NCI-H1694 treated with DMSO at 0.1 percent for 48 hours (cell line): ENCODE results near the gene ATP13A2.
A peak's percentile ranks its signal among the peaks of the same experiment; 100 is the strongest.

ENCODE experiments used
- DNase-seq: peaks from one replicate; lab custom pipeline; 2025; lab: John Stamatoyannopoulos, UW

The ATP13A2 gene

DNA sequence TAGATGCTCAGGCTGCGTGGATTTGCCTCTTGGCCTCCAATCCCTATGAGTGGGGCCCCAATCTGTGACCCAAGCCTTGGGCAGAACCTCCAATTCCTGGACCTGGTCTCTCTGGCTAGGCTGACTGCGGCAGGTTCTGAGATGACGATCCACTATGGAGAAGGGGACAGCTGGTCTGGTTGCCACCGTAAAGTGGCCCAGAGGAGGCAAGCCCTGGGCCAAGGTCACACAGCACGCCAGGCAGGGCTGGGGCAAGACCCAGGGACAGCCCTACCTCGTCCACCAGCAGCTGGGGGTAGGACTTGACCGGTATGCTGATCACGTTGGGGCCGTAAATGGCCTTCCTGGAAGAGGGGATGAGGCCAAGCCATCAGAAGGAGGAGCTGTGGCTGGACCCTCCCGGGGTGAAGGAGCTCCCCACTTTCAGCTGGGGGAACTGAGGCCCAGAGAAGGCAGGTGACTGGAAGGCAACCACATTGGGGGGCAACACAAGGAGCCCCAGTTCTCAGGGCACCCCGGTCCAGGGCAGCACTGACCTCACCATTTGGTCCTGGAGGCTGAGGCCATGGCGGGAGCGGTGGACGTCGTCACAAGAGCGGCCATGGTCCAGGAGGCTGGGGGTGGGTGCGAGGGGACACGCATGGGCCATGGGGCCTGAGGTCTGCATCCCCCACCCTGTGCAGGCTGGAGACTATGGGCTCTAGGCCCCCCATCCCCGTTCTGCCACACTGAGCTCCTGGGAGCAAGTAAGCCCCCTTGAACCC lies 9.8 kb downstream of the ATP13A2 start:
- DNase-seq: no peak

DNA sequence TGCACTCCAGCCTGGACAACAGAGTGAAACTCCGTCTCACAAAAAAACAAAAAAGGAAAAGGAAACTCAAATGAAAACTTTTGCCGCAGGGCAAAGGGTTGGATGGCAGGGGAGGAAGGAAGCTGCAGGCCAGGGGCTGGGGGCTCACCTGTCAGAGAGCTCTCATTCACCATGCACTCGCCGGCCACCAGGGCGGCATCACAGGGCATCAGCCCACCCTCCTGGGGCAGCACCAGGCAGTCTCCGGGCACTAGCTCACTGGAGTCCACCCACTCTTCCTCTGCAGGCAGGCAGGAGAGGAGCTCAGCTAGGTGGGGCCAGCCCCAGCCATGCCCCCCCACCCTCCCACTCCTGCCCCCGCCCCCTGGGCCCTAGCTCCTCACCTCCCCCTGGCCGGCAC lies 11.9 kb downstream of the ATP13A2 start:
- DNase-seq: no peak

DNA sequence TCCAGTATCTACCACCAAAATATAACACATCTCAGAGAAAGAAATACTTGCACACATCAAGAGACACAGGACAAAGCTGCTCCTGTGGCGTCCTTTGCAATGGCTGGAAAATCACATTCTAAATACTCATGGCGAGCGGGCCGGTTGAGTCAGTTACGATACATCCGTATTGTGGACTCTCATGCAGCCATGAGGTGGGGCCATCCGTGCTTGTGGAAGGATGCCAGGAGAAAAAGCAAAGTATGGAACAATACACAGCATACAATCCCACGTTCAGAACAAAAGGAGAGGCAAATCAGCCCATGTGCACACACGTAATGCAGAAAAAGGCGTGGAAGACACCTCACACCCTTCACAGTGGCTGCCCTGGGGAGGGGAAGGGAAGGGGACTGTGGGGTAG lies 13.1 kb downstream of the ATP13A2 start:
- DNase-seq: no peak

DNA sequence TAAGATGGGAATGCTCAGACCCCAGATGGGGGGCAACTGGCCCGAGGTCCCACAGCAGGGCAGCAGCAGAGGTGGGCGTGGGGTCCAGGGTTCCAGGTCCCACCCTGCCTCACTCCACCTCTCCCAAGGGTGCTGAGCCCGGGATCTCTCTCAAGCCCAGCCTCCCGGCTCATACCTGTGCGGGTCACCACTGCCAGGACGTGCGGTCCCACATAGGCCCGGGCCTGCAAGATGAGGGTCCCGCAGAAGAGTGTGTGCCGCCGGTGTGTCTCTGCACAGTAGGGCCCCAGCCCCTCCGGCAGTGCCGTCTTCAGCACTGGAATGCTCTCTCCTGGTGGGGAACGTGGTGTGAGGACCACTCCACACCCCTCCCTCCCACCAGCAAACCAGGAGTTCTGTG lies 14.9 kb downstream of the ATP13A2 start:
- no peak for DNase-seq

DNA sequence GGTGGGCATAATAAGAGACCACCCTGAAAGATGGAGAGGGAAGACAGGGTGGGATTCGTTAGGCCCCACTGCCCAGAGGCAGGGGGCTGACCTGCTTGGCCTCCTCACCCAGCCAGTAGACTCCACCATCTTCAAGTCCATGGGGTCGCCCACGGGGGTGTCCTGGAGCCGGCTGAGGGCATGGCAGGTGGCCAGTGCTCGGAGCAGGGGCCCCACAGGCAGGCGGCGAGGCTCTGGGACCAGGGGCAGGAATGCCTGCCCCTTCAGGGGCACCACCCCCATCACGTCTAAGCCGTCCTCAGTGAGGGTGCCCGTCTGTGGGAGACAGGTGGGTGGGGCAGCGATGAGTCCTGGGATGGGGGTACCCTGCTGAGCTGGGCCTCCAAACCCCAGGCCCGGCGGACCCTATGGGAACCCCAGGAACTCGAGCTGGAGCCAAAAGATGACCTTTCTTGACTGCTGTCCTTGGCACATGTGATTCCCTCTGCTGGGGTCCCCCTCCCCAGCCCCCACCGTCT lies 18.1 kb downstream of the ATP13A2 start:
- DNase-seq: no peak

DNA sequence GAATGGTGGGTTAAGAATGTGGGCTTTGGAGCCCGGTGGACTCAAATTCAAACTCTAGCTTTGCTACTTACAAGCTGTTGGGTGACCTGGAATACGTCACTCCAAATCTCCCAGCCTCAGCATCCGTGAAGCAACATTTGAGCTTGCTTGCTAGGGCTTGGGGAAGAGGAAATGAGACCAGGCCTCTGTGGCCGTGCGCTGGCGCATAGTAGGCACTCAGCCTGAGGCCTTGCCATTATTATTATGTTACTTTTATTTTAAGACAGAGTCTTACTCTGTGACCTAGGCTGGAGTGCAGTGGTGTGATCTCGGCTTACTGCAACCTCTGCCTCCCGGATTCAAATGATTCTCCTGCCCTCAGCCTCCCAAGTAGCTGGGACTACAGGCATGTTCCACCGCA lies 19.1 kb downstream of the ATP13A2 start:
- DNase-seq: no peak

DNA sequence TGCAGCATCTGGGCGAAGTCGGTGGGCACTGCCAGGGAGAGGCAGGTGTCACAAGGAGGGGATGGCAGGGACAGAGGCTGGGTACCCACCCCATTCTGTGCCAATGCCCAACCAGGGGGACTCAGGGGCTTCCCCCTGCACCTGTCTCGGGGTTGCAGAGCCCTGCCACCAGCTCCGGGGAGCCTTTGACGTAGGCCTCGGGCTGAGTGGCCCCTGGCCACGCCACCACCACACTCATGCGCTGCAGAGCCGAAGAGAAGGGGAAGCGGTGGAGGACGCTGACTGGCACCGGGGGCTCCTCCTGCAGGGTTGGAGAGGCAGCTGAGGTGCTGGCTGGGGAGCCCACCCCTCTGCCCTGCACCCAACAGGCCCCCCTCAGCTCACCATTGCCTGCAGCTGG lies 19.6 kb downstream of the ATP13A2 start:
- DNase-seq: no peak

DNA sequence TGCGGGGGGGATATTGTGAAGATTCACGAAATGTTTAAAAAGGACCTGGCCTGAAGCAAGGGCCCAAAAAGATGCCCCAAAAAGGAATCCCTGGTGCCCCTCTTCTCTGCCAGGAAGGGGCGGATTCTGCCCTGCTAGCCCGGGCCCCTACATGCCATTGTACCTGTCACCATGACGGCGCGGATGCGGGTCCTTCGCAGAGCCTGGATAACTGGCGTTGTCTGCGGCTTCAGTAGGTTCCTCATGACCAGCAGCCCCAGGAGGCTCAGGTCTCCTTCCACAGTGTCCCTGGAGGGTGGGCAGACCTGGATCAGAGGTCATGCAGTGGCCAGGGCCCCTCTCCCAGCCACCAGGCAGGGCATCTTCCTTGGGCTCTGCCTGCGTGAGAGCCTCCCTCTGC lies 20.2 kb downstream of the ATP13A2 start:
- no peak for DNase-seq

DNA sequence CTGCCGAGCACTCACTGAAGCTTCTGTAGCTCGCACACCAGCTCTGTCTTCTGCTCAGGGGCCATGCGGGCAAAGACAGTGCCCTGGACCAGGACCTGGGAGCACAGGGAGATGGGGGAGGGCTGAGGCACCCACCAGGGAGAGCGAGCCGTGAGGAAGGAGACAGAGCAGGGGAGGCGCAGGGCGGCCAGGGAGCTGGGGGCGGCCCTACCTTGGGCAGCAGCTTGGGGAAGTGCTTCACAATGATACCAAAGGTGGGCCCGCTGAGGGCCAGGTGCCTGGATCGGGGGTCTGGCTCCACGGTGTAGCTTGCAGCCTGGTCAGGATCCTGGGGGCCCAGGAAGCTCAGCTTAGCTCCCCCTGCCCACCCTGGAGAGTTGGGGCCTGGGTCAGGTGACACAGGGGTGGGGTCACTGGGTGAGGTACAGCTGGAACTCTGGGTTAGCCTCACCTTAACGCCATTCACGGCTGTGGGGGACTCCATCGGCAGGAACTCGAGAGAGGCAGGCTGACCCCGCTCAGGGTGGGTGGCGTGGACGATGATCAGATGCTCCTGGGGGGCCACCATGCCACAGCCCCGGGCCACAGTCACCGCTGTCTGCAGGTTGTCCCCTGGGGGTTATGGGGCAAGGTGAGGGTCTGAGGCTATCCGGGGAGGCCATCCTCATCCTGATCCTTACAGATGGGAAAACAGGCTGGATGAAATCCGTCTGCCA lies 21.9 kb downstream of the ATP13A2 start:
- DNase-seq: no peak

DNA sequence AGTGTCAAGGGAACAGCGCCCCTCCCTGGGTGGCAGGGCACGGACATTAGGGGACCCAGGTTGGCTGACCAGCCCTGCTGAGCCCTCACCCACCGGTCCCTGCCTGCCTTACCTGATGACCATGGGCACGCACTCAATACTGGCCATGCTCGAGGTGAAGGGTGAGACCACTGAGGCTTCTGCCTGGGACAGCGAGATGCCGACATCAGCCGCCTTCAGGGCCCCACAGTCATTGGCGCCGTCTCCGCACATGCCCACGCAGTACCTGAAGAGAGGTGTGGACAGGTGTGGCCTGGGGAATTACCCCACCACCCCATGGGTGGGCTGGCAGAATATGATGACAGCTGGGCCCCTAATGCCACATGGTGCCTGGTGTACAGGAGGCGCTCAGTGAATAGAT lies 23.5 kb downstream of the ATP13A2 start:
- no peak for DNase-seq

DNA sequence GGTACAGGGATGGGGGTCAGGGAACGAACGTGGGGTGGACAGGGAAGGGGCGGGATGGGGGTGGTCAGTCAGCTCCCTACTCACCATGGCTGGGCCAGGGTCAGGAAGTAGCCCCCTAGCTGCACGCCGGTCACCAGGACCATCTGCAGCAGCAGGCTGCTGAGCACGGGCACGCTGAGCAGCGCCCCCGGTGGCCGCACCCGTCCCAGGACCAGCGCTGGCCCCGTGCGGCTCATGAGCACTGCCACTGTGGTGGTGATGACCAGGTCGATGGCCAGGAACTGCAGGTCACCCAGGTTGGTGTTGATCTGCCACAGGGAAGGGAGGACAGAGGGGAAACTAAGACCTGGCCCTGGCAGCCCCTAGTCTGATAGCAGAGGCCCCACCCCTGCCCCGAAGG lies 24.8 kb downstream of the ATP13A2 start:
- DNase-seq: no peak

DNA sequence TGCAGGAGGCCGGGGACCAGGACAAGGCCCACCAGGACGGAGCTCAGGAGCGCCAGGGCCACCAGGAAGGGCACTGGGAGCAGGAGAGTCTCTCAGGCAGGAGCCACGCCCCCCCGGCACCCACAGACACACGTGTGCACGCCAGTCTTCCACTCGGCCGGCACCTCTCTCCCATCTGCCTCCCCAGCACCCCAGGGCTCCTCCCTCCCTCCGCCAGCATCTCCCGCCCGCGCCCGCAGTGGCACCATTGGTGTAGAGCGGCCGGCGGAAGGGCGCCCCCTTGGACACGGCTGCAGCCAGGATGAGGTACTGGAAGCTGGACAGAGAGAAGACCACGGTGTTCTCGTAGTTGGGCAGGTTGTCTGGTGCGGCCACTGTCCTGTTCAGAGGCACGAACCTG lies 25.2 kb downstream of the ATP13A2 start:
- no peak for DNase-seq

DNA sequence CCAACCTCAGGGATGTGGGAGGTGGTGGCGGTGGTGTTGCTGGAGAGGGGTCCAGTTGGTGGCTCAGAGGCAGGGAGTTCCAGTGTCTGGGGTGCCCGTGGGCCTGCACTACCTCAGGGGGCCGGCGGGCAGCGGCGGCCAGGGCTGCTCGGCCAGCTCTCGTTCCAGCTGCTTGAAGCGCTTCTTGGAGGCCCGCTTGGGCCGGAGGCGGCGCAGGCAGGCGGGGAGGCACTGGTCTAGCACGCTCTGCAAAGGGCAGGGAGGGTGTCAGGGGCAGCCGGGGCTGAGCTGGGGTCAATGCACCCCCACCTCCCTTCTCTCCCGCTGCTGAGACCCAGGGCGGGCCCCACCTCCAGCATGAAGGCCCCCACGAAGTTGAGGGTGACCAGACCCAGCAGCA lies 25.6 kb downstream of the ATP13A2 start:
- DNase-seq: no peak

DNA sequence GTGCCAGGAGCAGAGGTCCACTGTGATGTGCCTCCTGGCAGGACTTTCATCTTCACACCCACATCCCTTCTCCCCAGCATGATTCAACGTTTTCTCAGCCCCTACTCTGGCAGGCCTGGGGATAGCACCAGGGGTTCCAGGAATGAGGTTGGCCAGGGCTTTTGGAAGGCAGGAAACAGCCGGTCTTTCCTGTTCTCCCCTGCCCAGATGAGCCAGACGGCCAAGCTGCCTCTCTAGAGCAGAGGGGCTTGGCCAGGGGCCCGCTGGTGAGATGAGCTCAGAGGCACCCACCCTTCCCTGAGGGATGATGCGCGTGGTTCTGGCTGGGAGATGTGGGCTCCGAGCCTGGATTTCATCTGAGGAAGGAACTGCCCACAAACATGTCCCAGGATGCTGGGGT lies 27.0 kb downstream of the ATP13A2 start:
- DNase-seq: peak; percentile 37

DNA sequence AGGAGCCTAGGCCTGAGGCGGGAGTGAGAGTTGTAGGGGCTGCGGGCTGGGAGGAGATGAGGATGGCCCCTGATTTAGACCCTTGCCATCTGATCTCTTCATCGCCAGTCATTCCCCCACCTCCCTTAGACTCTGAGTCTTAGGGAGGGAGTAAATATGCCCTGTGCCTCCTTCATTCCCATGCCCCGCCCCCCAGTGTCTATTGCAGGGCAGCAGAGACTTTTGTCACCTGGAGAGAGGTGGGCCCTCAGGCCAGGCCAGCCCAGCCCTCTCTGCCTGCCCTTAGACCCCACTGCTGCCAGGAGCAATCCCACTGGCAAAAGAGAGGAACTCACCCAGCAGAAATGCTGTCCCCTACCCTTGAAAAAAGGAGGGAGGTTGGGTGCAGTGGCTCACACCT lies 28.1 kb downstream of the ATP13A2 start:
- no peak for DNase-seq

DNA sequence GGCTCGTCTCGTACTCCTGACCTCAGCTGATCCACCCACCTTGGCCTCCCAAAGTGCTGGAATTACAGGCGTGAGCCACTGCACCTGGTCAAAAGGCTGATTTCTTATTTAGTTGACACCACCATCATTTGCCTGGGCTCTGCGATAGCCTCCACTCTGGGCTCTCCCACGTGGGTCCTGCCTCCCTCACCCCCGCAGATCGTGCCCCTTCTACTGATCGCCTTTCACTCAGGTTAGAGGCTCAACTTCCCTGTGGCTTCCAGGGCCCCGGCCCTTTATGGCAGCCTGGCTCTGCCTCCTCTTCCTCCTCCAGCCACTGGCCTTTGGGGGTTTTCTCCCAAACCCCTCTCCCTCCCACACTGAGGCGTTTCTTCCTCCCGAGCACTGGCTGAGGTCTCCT lies 28.8 kb downstream of the ATP13A2 start:
- DNase-seq: no peak

DNA sequence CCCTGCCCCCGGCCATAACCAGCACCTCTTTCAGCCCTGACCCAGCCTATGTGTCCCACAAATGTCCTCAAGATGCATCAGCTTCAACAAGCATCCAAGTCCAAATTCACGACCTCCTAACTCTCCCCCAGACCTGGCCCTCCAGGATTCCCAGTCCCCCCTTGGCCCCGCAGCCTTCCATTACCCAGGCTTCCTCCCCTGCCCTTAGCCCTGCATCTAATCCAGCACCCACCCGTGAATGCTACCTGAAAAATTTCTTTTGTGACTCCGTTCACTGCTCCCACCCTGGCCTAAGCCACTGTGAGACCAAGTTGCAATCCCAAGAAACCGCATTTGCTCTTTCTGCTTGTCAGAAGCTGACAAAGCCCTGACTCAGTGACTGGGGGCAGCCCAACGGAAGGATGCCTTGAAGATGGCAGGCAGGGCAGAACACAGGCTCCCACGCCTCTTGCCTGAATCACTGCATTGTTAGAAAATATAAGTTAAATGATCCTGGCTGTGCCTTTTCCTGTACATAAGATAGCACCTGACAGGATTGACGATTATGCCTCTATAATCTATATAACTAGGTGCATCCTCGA lies 30.4 kb downstream of the ATP13A2 start:
- no peak for DNase-seq

DNA sequence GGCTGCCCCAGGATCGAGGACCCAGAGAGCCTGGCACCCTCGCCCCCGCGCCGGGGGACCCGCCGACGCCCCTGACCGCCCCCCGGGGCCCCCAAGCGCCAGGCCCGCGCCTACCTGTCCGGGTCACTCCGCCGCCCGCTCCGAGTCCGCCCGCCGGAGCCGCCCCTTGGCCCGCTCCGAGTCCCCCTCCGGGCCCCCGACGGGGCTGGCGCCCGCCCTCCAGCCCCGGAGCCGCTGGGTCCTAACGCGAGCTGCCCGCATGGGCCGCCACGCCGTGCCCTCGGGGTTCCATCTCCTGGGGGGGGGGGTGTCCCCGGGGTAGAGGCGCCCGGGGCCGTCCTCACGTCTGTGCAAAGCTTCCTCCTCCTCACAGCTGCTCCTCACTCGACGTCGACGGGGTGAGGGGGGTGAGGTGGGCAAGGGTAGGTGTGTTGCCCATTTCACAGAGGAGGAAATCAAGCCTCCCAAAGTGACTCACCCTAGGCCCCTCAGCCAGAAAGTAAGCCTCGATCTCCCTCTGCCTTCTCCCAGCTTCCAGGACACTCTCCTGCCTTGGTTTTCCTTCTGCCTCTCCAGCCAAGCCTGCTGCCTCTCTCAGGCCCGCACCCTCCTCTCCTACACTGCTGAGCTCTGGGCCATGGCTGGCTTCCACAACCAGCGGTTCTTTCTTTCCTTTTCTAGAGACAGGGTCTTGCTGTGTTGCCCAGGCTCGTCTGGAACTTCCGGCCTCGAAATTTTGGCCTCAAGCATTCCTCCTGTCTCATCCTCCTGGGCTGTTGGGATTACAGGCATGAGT lies 31.1 kb downstream of the ATP13A2 start, which contains the start of gene MFAP2:
Gene MFAP2, minus strand, starts transcription at position 148 of the 796 bp plus-strand sequence. CDS start 2,347 bp downstream, outside the sequence.
- DNase-seq: no peak

DNA sequence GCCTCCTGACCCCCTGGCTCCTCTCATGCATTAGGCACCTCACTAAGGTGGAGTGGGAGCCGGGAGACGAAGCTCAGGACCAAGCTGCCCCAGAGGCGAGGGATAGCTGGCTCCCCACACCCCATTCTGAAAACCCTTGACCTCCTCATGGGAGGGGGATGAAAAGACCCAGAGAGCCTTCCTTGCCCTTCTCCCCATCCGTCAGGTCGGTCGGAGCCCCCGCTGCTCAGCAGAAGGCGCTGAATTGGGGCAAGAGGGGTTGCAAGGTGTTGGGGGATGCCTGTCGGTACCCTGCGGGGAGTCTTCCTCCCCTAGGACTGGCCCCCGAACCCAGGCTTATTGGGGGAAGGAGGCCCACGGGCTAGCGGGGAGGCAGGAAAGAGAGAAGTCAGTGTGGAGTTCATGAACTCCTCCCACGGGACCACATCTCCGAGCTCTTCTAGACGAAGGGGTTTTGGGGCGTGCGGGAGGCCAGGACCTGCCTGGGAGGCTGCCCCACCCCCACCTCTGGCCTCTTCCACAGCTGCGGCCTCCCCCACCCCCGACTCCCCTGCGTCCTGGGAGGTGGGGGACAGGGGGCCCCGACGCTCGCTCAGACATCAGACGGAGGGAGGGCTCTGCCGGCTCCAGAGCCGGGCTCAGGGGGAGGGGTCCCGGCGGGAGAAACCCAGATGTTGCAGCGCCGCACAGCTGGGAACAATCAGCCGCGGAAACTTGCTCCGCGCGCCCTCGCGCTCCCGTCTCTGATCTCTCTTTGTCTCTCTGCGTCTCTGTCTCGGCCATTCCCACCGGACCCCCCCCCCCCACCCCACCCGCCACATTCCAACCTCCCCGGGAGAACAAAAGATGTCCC lies 32.0 kb downstream of the ATP13A2 start:
- no peak for DNase-seq

DNA sequence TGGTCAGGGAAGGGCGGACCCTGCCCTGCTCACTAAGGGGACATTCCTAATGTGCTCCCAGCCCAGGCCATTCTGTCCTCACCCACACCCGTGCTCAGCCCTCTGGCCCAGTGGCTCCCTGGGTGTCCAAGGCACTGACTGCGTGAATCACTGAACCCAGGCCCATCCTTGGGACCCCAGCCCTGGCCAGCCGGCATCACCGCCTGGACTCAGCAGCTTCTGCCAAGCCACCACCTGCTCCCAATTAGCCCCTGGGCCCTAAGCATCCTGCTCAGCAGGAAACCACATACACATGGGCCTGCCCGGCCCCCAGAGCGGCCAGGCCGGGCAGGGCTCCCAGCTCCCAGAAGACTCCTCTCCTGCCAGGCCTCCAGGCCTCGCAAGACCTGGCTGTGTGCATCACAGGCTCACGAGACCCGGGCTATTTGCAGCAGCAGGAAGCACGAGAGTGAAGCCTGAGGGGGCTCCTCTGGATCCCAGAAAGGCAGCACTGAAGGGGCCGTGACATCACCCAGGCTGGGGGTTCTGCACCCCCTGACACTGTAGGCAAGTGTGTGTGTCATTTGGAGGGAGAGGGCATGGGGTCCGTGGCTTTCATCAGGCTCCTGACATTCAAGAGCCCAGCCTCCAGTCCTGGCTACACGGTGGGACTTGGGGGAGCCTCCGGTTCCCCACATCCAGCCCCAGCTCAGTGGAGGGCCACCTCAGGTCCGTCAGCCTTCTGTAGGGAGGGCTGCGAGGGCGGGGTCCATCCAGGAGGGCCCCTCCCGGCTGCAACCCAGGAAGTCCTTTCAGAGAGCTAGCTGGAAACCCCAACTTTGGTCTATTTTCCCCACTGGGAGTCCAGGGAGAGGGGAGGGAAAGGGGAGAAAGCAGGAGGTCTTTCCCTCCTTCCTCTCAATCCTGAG lies 32.9 kb downstream of the ATP13A2 start:
- no peak for DNase-seq
